ENCODE results near the gene SCN10A.

DNA sequence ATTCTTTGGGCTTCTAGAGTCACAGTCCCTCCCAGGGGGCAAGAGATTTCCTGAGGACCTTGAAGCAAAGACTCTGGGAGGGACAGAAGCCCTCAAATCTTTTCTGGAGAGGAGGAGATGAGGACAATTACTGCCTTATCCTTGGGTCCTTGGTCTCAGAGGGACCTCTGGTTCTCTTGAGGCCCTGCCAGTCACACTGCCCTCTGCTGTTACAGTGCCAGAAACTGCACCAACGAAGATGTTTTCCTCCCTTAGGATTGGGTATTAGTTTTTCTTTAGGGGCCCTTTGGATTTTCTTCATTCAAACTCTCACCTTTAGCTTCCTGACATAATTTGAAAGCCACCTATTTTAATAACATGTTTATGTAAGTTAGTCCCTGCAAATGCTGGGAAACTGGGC, 108.3 kb downstream of the SCN10A start:
- TF ChIP-seq, protein P1, sequence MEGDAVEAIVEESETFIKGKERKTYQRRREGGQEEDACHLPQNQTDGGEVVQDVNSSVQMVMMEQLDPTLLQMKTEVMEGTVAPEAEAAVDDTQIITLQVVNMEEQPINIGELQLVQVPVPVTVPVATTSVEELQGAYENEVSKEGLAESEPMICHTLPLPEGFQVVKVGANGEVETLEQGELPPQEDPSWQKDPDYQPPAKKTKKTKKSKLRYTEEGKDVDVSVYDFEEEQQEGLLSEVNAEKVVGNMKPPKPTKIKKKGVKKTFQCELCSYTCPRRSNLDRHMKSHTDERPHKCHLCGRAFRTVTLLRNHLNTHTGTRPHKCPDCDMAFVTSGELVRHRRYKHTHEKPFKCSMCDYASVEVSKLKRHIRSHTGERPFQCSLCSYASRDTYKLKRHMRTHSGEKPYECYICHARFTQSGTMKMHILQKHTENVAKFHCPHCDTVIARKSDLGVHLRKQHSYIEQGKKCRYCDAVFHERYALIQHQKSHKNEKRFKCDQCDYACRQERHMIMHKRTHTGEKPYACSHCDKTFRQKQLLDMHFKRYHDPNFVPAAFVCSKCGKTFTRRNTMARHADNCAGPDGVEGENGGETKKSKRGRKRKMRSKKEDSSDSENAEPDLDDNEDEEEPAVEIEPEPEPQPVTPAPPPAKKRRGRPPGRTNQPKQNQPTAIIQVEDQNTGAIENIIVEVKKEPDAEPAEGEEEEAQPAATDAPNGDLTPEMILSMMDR (IDR thresholded peaks at IDR 0.05), result no peak
- no peak for TF ChIP-seq POLR2AphosphoS5 (IDR thresholded peaks at IDR 0.05)
- no peak for TF ChIP-seq POLR2A (IDR thresholded peaks at IDR 0.05)

Data from suprapubic skin (tissue), 4 donors.